Activated naive CD4-positive, alpha-beta T cell treated with anti-CD3 and anti-CD28 coated beads for 36 hours (primary cell): ENCODE measurements around the gene AKAP7. TPM values are rescaled to one million over a fixed set of nuclear protein-coding genes. Genes with fewer than 3 reads are reported as not detected.
"Not testable (repeated sequence)": the region's sequence is repeated elsewhere in the genome, so short reads cannot be mapped to it uniquely, and the experiment has no call there.

Experiments
- CTCF ChIA-PET: fragments of 350-600 bp; sonication (Branson Sonifier 250); formaldehyde crosslinking; loops from one replicate; lab custom pipeline; 2021; ENCODE audit warnings: antibody characterized with exemption; lab: Charles Lee
- DNase-seq: peaks from one replicate; pipeline ENCODE4 v3.0.0-alpha.2; 2020
- H3K27ac Mint-ChIP-seq: one replicate; pipeline ENCODE4 v1.8.0; 2021; ENCODE audit warnings: mild to moderate bottlenecking, mixed read lengths
- H3K27me3 Mint-ChIP-seq: one replicate; pipeline ENCODE4 v1.8.0; 2021; ENCODE audit warnings: low read depth, mixed read lengths
- H3K36me3 Mint-ChIP-seq: one replicate; pipeline ENCODE4 v1.8.0; 2021; ENCODE audit warnings: low read depth, mixed read lengths
- H3K4me1 Mint-ChIP-seq: one replicate; pipeline ENCODE4 v1.8.0; 2021; ENCODE audit warnings: low read depth, mixed read lengths
- H3K4me3 Mint-ChIP-seq: one replicate; pipeline ENCODE4 v1.8.0; 2021; ENCODE audit warnings: mild to moderate bottlenecking, moderate library complexity, mixed read lengths
- H3K9me3 Mint-ChIP-seq: one replicate; pipeline ENCODE4 v1.8.0; 2021; ENCODE audit warnings: mixed read lengths
- intact Hi-C: fragments of 100-400 bp; cut with micrococcal nuclease; formaldehyde crosslinking; loops from one replicate; pipeline ENCODE4 v1.15.1; 2023
- total RNA-seq, 2 experiments: library from RNA; stranded (reverse); gene quantifications; one replicate each; pipeline ENCODE4 v1.2.3, GENCODE V29; 2021

The AKAP7 gene
- total RNA-seq, 2 experiments from 2014 or later, result 7.3 to 7.5 TPM

DNA sequence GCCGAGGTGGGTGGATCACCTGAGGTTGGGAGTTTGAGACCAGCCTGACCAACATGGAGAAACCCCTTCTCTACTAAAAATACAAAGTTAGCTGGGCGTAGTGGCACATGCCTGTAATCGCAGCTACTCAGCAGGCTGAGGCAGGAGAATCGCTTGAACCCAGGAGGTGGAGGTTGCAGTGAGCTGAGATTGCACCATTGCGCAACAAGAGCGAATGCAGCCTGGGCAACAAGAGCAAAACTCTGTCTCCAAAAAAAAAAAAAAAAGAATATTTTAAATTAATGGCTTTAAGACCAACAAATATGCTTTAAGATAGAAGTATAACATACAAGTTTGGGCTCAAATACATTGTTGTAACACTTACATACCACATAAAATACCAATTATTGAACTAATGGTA, 125.7 kb downstream of the AKAP7 start:
- DNase-seq, H3K4me3 Mint-ChIP-seq, H3K27ac Mint-ChIP-seq, intact Hi-C loops, H3K27me3 Mint-ChIP-seq: not testable (repeated sequence)
- Mint-ChIP-seq H3K4me1 (peaks cover 33% of the 10 kb centered on the region), H3K36me3 (peaks cover 29% of the 10 kb centered on the region), H3K9me3 (peaks cover 12% of the 10 kb centered on the region)
- CTCF ChIA-PET, result interaction anchor here (0.7 kb wide), 1 partner anchor 236 kb away, joined by 3 read pairs; no protein-coding TSS in a partner anchor

DNA sequence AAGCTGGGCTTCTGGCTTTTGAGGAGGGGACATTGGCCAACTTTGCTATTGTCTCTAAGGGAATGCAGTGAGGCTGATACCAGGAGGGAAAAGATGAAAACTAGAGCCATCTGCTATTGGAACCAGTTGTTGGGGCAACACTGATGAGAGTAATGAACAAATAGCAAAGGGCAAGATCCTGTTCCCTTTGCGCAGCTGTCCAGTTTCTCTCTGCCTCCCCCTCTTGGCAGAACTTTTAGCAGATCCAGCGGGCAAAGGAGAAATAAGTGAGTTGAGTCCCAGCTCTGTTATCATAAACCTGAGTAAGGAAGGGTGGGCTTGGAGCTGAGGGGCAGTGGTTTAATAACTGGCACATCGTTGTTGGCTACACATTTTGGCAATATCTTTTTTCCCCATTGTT, 126.8 kb downstream of the AKAP7 start:
- Mint-ChIP-seq H3K4me3 (no peak overlapping the region), H3K4me1 (peaks cover 41% of the 10 kb centered on the region), H3K9me3 (peaks cover 12% of the 10 kb centered on the region), H3K27me3 (no peaks in the 10 kb centered on the region), H3K27ac (no peak overlapping the region), H3K36me3 (peaks cover 32% of the 10 kb centered on the region)
- intact Hi-C loops, result no loop called here
- no peak for DNase-seq
- CTCF ChIA-PET, result interaction anchor here (0.7 kb wide), 1 partner anchor 14 kb away, joined by 4 read pairs; no protein-coding TSS in a partner anchor

GRCh38 chr6:131265939-131266338, 130.7 kb downstream of the AKAP7 start:
- DNase-seq, result no peak
- Mint-ChIP-seq H3K27me3 (no peaks in the 10 kb centered on the region), H3K9me3 (peaks cover 10% of the 10 kb centered on the region), H3K27ac (peak overlapping the region; percentile 24), H3K36me3 (peaks cover 34% of the 10 kb centered on the region), H3K4me1 (peaks cover 53% of the 10 kb centered on the region), H3K4me3 (no peak overlapping the region)
- intact Hi-C loops, result loop anchor here (5.0 kb wide), 1 partner anchor 186 kb away; no protein-coding TSS in a partner anchor
- CTCF ChIA-PET, result interaction anchor here (0.6 kb wide), 1 partner anchor 183 kb away, joined by 3 read pairs; no protein-coding TSS in a partner anchor

- Mint-ChIP-seq H3K4me1 (peaks cover 53% of the 10 kb centered on the region), H3K9me3 (peaks cover 15% of the 10 kb centered on the region), H3K4me3 (no peak overlapping the region), H3K27me3 (no peaks in the 10 kb centered on the region), H3K36me3 (peaks cover 35% of the 10 kb centered on the region), H3K27ac (no peak overlapping the region)
- CTCF ChIA-PET, result no interaction called here
- no peak for DNase-seq
- intact Hi-C loops, result loop anchor here (5.0 kb wide), 1 partner anchor 184 kb away; no protein-coding TSS in a partner anchor
Measured at GRCh38 chr6:131268303-131268702, 133.0 kb downstream of the AKAP7 start.

- peak; percentile 26 for DNase-seq
- intact Hi-C loops, result loop anchor here (1.0 to 5.0 kb wide), 3 partner anchors 12 to 263 kb away; no protein-coding TSS in a partner anchor
- peak overlapping the region; percentile 67 for H3K27ac Mint-ChIP-seq
- no peaks in the 10 kb centered on the region for H3K27me3 Mint-ChIP-seq
- CTCF ChIA-PET, result no interaction called here
- no peak overlapping the region for H3K4me3 Mint-ChIP-seq
- H3K36me3 Mint-ChIP-seq, result peaks cover 30% of the 10 kb centered on the region
- H3K9me3 Mint-ChIP-seq, result peaks cover 18% of the 10 kb centered on the region
- peaks cover 42% of the 10 kb centered on the region for H3K4me1 Mint-ChIP-seq
Measured at GRCh38 chr6:131269565-131270391, 134.5 kb downstream of the AKAP7 start.

GRCh38 chr6:131270534-131270933, 135.3 kb downstream of the AKAP7 start:
- H3K36me3 Mint-ChIP-seq, result peaks cover 30% of the 10 kb centered on the region
- H3K27ac Mint-ChIP-seq, result peak overlapping the region; percentile 67
- DNase-seq, result no peak
- intact Hi-C loops, result no loop called here
- CTCF ChIA-PET, result interaction anchor here (0.9 kb wide), 1 partner anchor 159 kb away, joined by 4 read pairs; no protein-coding TSS in a partner anchor
- no peaks in the 10 kb centered on the region for H3K27me3 Mint-ChIP-seq
- H3K4me1 Mint-ChIP-seq, result peaks cover 41% of the 10 kb centered on the region
- H3K9me3 Mint-ChIP-seq, result peaks cover 19% of the 10 kb centered on the region
- H3K4me3 Mint-ChIP-seq, result no peak overlapping the region

GRCh38 chr6:131275273-131275672, 140.0 kb downstream of the AKAP7 start:
- Mint-ChIP-seq H3K27ac (no peak overlapping the region), H3K9me3 (peaks cover 24% of the 10 kb centered on the region), H3K4me1 (peaks cover 15% of the 10 kb centered on the region), H3K4me3 (no peak overlapping the region), H3K36me3 (peaks cover 28% of the 10 kb centered on the region), H3K27me3 (no peaks in the 10 kb centered on the region)
- DNase-seq, result no peak
- intact Hi-C loops, result no loop called here
- CTCF ChIA-PET, result no interaction called here

DNA sequence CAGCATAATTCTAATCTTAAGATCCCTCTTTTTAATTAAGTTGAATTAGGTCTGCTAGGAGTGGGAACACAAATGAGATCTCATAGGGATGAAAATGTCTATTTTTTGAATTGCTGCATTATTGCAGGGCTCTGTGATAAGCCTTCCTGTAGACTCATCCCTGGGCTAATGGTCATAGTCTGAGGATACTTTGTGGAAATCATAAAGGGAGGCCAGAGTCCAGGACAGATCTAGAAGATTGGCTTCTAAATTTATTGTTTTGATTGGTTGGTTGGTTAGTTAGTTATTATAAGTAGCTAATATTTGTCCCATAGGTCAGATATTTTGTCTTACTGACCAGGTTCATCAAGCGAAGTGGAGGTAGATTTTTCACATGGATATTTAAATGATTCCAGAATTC, 142.3 kb downstream of the AKAP7 start:
- H3K4me3 Mint-ChIP-seq, result no peak overlapping the region
- no peak overlapping the region for H3K27ac Mint-ChIP-seq
- H3K36me3 Mint-ChIP-seq, result peaks cover 20% of the 10 kb centered on the region
- CTCF ChIA-PET, result interaction anchor here (0.6 kb wide), 1 partner anchor 392 kb away, joined by 3 read pairs; no protein-coding TSS in a partner anchor
- peaks cover 29% of the 10 kb centered on the region for H3K4me1 Mint-ChIP-seq
- intact Hi-C loops, result no loop called here
- no peaks in the 10 kb centered on the region for H3K27me3 Mint-ChIP-seq
- DNase-seq, result no peak
- H3K9me3 Mint-ChIP-seq, result peaks cover 18% of the 10 kb centered on the region

DNA sequence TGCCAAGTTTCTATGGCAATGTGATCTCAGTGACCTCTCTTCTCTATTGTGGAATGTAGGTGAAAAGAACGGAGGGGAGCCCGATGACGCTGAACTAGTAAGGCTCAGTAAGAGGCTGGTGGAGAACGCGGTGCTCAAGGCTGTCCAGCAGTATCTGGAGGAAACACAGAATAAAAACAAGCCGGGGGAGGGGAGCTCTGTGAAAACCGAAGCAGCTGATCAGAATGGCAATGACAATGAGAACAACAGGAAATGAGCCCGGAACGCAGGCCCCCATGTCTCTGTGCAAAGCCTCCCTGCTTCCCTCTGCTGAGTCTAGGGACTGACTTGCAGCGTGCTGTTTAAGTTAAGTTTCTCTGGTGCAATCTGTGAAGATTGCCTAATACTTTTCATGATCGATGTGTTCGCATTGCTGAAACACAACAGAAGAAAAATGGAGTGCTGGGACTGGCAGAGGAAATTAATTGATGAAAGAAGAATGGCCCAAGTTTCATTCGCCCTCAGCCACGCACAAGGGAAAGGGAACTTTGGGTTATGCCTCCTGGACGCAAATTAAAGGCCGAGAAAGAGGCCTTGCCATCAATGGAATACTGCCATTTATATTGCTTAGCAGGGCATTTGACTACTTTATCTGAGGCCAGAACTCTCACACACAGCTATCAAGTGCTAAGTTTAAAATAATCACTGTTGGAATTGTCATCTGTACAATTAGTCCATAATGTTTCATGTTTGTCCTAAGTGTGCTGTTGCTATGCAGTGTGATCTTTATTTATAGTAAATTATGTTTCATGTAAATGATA, 146.4 kb downstream of the AKAP7 start:
- Mint-ChIP-seq H3K27me3 (no peaks in the 10 kb centered on the region), H3K9me3 (peaks cover 10% of the 10 kb centered on the region), H3K4me1 (peaks cover 48% of the 10 kb centered on the region), H3K36me3 (peaks cover 8% of the 10 kb centered on the region), H3K4me3 (peak overlapping the region; percentile 75), H3K27ac (peak overlapping the region; percentile 96)
- CTCF ChIA-PET, result interaction anchor here (0.7 to 0.9 kb wide), 2 partner anchors 24 to 60 kb away, joined by 3 to 4 read pairs; no protein-coding TSS in a partner anchor
- peak; percentile 84 for DNase-seq
- intact Hi-C loops, result loop anchor here (1.0 to 5.0 kb wide), 8 partner anchors 12 to 347 kb away; partner anchors contain the start of genes AKAP7 and MED23

DNA sequence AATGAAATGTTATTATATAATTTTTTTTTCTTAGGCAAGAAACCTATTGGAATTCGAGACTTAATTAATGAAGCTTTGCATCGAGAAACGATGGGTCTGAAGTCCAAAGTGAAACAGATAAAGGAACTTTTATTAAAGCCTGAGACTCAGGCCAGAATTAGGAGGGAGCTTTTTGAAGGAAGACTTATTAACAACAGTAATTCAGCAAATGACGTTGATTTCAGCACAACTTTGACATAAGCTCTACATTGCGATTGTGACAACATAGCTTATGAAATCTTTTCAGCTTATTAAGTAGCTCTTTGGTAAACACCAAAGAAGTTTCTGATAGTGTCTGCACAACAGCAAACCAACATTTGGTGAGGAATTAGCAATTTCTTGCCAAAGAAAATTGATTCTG, 147.1 kb downstream of the AKAP7 start:
- DNase-seq, result no peak
- Mint-ChIP-seq H3K4me3 (no peak overlapping the region), H3K27me3 (no peaks in the 10 kb centered on the region), H3K9me3 (peaks cover 10% of the 10 kb centered on the region), H3K4me1 (peaks cover 46% of the 10 kb centered on the region), H3K36me3 (peaks cover 8% of the 10 kb centered on the region), H3K27ac (no peak overlapping the region)
- intact Hi-C loops, result loop anchor here (5.0 kb wide), 1 partner anchor 145 kb away; the partner anchor contains the start of gene AKAP7
- CTCF ChIA-PET, result interaction anchor here (0.7 kb wide), 1 partner anchor 23 kb away, joined by 3 read pairs; no protein-coding TSS in a partner anchor

DNA sequence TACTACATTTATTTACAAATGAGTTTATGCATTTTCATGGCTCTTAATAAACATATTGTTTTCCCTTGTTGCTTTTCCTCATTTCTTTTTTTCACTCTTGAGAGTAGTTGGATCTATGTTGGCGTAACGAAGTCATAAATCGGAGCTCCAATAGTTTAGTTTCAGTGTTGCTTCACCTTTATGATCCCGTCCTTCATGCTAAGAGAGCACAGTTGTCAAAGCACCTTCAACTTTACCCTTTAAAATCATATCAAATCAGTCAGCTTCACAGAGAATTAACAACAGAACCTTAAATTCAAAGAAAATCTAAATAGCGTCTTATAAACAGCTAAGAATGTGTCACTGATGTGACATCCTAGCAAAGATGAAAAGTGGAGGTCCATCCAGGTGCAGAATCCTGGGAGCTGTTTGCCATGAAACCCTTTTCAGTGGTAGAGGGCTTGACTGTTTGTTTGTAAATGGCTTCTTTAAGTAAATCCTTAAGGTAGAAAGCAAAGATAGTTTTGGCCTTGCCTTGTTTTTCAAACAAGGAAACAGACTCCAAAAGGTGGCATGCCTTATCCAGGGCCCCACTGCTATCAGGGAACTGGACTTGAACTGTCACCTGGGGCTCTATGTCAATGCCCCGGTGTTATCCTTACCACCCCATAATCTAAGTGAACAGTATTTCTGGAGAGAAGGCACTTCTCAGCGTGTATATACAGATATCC, 148.4 kb downstream of the AKAP7 start:
- Mint-ChIP-seq H3K36me3 (peaks cover 6% of the 10 kb centered on the region), H3K27me3 (no peaks in the 10 kb centered on the region), H3K9me3 (peaks cover 6% of the 10 kb centered on the region), H3K4me1 (peaks cover 40% of the 10 kb centered on the region), H3K4me3 (no peak overlapping the region), H3K27ac (no peak overlapping the region)
- CTCF ChIA-PET, result interaction anchor here (0.6 to 1.6 kb wide), 2 partner anchors 27 to 84 kb away, joined by 3 to 6 read pairs; no protein-coding TSS in a partner anchor
- no peak for DNase-seq
- intact Hi-C loops, result loop anchor here (5.0 kb wide), 1 partner anchor 146 kb away; the partner anchor contains the start of gene AKAP7
